DND-41 (cell line): ENCODE results near the gene TAPT1.

Experiments
- ATAC-seq: fragments of 200-7000 bp; cut with Tn5 transposase; 3 replicates; pipeline ENCODE4 v1.9.1; 2021; ENCODE audit warnings: low read depth; ENCODE audit not compliant: insufficient read depth
- DNase-seq: peaks from one replicate; pipeline ENCODE4 v3.0.0-alpha.2; 2020
- H2AFZ ChIP-seq: 2 replicates; pipeline ENCODE4 v1.6.0; 2012; ENCODE audit warnings: low read depth, low read length
- H3K27ac ChIP-seq: 2 replicates; pipeline ENCODE4 v1.5.1; 2012; ENCODE audit warnings: low read length, inconsistent platforms
- H3K27me3 ChIP-seq: fragments of 200-600 bp; sonication (generic); 2 replicates; pipeline ENCODE4 v1.6.0; 2012; ENCODE audit warnings: low read length, mild to moderate bottlenecking, inconsistent platforms; ENCODE audit not compliant: insufficient read depth, poor library complexity
- H3K36me3 ChIP-seq: 2 replicates; pipeline ENCODE4 v1.5.1; 2012; ENCODE audit warnings: low read length, inconsistent platforms; ENCODE audit not compliant: insufficient read depth
- H3K4me1 ChIP-seq: 2 replicates; pipeline ENCODE4 v1.5.1; 2012; ENCODE audit warnings: mild to moderate bottlenecking, low read length; ENCODE audit not compliant: insufficient read depth
- H3K4me2 ChIP-seq: 2 replicates; pipeline ENCODE4 v1.6.0; 2012; ENCODE audit warnings: mild to moderate bottlenecking, moderate library complexity, low read length, inconsistent platforms; ENCODE audit not compliant: insufficient read depth
- H3K4me3 ChIP-seq, 2 experiments: fragments of 200-600 bp in 1 of 2; shearing (Covaris generic) in 1 of 2; 2 replicates each; pipeline ENCODE4 v1.5.1; 2012 to 2016; ENCODE audit warnings: inconsistent platforms in 2 of 2, low read length in 2 of 2, mild to moderate bottlenecking in 2 of 2, low read depth in 1 of 2, moderate library complexity in 1 of 2
- H3K79me2 ChIP-seq: 2 replicates; pipeline ENCODE4 v1.6.0; 2012; ENCODE audit warnings: low read length, inconsistent platforms; ENCODE audit not compliant: insufficient read depth
- H3K9ac ChIP-seq: 2 replicates; pipeline ENCODE4 v1.6.0; 2012; ENCODE audit warnings: low read depth, mild to moderate bottlenecking, inconsistent platforms, low read length, moderate library complexity
- H3K9me3 ChIP-seq: 2 replicates; pipeline ENCODE4 v1.5.1; 2012; ENCODE audit warnings: low read length, moderate library complexity, mild to moderate bottlenecking, inconsistent platforms; ENCODE audit not compliant: insufficient read depth, severe bottlenecking
- H4K20me1 ChIP-seq: 2 replicates; pipeline ENCODE4 v1.6.0; 2012; ENCODE audit warnings: low read length; ENCODE audit not compliant: insufficient read depth
- CTCF ChIP-seq: IDR thresholded peaks from 2 replicates; pipeline ENCODE4 v1.5.1; 2012; ENCODE audit warnings: borderline replicate concordance, low read length, moderate library complexity, mild to moderate bottlenecking; ENCODE audit not compliant: poor library complexity, severe bottlenecking; ENCODE audit errors: extremely low read depth
- EZH2 ChIP-seq: IDR thresholded peaks from 3 replicates; pipeline ENCODE4 v1.6.1; 2012; ENCODE audit warnings: borderline replicate concordance, low read depth, mild to moderate bottlenecking, moderate library complexity, low read length, inconsistent platforms; ENCODE audit not compliant: severe bottlenecking

TAPT1 gene

GRCh38 chr4:16236402-16237023, 10.2 kb upstream of the TAPT1 start:
- no peak overlapping the region for H2AFZ ChIP-seq
- no peaks in the 10 kb centered on the region for H3K4me1 ChIP-seq
- H3K4me2 ChIP-seq = no peak overlapping the region
- no peak overlapping the region for H3K4me3 ChIP-seq
- TF ChIP-seq CTCF = no peak
- no peak for TF ChIP-seq EZH2
- H3K9ac ChIP-seq = no peak overlapping the region
- no peaks in the 10 kb centered on the region for H3K27me3 ChIP-seq
- ATAC-seq = no peak
- no peaks in the 10 kb centered on the region for H3K79me2 ChIP-seq
- H3K9me3 ChIP-seq = no peaks in the 10 kb centered on the region
- no peaks in the 10 kb centered on the region for H4K20me1 ChIP-seq
- no peak overlapping the region for H3K27ac ChIP-seq
- H3K36me3 ChIP-seq = no peaks in the 10 kb centered on the region
- no peak for DNase-seq

- H3K4me1 ChIP-seq = no peaks in the 10 kb centered on the region
- no peak for ATAC-seq
Measured at GRCh38 chr4:16235209-16235608, 8.9 kb upstream of the TAPT1 start.

GRCh38 chr4:16233569-16234177, 7.4 kb upstream of the TAPT1 start:
- Histone ChIP-seq H2AFZ (no peak overlapping the region), H3K4me1 (no peaks in the 10 kb centered on the region), H4K20me1 (no peaks in the 10 kb centered on the region), H3K79me2 (no peaks in the 10 kb centered on the region), H3K36me3 (no peaks in the 10 kb centered on the region), H3K9me3 (no peaks in the 10 kb centered on the region), H3K27ac (no peak overlapping the region), H3K27me3 (no peaks in the 10 kb centered on the region), H3K9ac (no peak overlapping the region), H3K4me2 (no peak overlapping the region), H3K4me3 (no peak overlapping the region)
- no peak for ATAC-seq
- no peak for TF ChIP-seq CTCF
- TF ChIP-seq EZH2 = no peak
- DNase-seq = no peak

More at GRCh38 chr4:16235209-16235608, 8.9 kb upstream of the TAPT1 start:
- DNase-seq = no peak
- no peaks in the 10 kb centered on the region for H3K27me3 ChIP-seq
- no peak overlapping the region for H2AFZ ChIP-seq
- H3K9me3 ChIP-seq = no peaks in the 10 kb centered on the region
- no peak overlapping the region for H3K9ac ChIP-seq
- H3K27ac ChIP-seq = no peak overlapping the region
- TF ChIP-seq EZH2 (no peak), CTCF (no peak)
- no peak overlapping the region for H3K4me2 ChIP-seq
- no peaks in the 10 kb centered on the region for H3K36me3 ChIP-seq
- no peak overlapping the region for H3K4me3 ChIP-seq
- no peaks in the 10 kb centered on the region for H3K79me2 ChIP-seq
- no peaks in the 10 kb centered on the region for H4K20me1 ChIP-seq
